Measurements from ENCODE around the gene SSTR1. TPM values are rescaled to one million over a fixed set of nuclear protein-coding genes. Genes with fewer than 3 reads are reported as not detected.

SSTR1 gene
- total RNA-seq, 1 experiment from 2014 or later, result not detected

DNA sequence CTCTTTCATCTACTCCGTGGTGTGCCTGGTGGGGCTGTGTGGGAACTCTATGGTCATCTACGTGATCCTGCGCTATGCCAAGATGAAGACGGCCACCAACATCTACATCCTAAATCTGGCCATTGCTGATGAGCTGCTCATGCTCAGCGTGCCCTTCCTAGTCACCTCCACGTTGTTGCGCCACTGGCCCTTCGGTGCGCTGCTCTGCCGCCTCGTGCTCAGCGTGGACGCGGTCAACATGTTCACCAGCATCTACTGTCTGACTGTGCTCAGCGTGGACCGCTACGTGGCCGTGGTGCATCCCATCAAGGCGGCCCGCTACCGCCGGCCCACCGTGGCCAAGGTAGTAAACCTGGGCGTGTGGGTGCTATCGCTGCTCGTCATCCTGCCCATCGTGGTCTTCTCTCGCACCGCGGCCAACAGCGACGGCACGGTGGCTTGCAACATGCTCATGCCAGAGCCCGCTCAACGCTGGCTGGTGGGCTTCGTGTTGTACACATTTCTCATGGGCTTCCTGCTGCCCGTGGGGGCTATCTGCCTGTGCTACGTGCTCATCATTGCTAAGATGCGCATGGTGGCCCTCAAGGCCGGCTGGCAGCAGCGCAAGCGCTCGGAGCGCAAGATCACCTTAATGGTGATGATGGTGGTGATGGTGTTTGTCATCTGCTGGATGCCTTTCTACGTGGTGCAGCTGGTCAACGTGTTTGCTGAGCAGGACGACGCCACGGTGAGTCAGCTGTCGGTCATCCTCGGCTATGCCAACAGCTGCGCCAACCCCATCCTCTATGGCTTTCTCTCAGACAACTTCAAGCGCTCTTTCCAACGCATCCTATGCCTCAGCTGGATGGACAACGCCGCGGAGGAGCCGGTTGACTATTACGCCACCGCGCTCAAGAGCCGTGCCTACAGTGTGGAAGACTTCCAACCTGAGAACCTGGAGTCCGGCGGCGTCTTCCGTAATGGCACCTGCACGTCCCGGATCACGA lies 2.2 kb downstream of the SSTR1 start:
- Histone ChIP-seq H2AFZ (ENCODE audit: low read depth, low read length, poor library complexity, severe bottlenecking) (no peak overlapping the region), H3K27me3 (ENCODE audit: insufficient read depth, low read length) (no peaks in the 10 kb centered on the region), H3K4me2 (ENCODE audit: low read length) (no peak overlapping the region), H3K9me3 (ENCODE audit: control insufficient read depth in 1 of 2, insufficient read depth in 1 of 2, low read depth in 1 of 2, low read length in 2 of 2) (no peaks in the 10 kb centered on the region), H3K79me2 (ENCODE audit: insufficient read depth, low read length) (no peaks in the 10 kb centered on the region), H4K20me1 (ENCODE audit: insufficient read depth) (no peaks in the 10 kb centered on the region), H3K9ac (ENCODE audit: low read length) (no peak overlapping the region), H3K9me2 (ENCODE audit: insufficient read depth) (no peaks in the 10 kb centered on the region), H3K4me3 (replicated peaks in 1 of 2; ENCODE audit: low read depth in 1 of 2, low read length in 2 of 2) (no peak overlapping the region), H3K4me1 (ENCODE audit: control insufficient read depth in 1 of 2, insufficient read depth in 2 of 2, low read length in 2 of 2) (no peaks in the 10 kb centered on the region), H3K27ac (ENCODE audit: low read depth, low read length) (no peak overlapping the region), H3K36me3 (ENCODE audit: control insufficient read depth in 1 of 2, insufficient read depth in 2 of 2, low read length in 2 of 2) (no peaks in the 10 kb centered on the region)
- ATAC-seq (no peak), DNase-seq (ENCODE audit: low read depth, low spot score) (no peak)
- TF ChIP-seq, protein P1, sequence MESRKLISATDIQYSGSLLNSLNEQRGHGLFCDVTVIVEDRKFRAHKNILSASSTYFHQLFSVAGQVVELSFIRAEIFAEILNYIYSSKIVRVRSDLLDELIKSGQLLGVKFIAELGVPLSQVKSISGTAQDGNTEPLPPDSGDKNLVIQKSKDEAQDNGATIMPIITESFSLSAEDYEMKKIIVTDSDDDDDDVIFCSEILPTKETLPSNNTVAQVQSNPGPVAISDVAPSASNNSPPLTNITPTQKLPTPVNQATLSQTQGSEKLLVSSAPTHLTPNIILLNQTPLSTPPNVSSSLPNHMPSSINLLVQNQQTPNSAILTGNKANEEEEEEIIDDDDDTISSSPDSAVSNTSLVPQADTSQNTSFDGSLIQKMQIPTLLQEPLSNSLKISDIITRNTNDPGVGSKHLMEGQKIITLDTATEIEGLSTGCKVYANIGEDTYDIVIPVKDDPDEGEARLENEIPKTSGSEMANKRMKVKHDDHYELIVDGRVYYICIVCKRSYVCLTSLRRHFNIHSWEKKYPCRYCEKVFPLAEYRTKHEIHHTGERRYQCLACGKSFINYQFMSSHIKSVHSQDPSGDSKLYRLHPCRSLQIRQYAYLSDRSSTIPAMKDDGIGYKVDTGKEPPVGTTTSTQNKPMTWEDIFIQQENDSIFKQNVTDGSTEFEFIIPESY (IDR thresholded peaks at IDR 0.05; ENCODE audit: extremely low read depth, insufficient replicate concordance, low read length), result no peak
- TF ChIP-seq FOSL1 (IDR thresholded peaks at IDR 0.05; ENCODE audit: low read depth) (no peak), ELF1 (IDR thresholded peaks at IDR 0.05; ENCODE audit: borderline replicate concordance, low read depth) (no peak), ZFX (IDR thresholded peaks at IDR 0.05) (no peak), ZNF274 (IDR thresholded peaks at IDR 0.05; ENCODE audit: low read depth, low read length) (no peak), SIN3A (IDR thresholded peaks at IDR 0.05; ENCODE audit: low read depth) (no peak), EGR1 (IDR thresholded peaks at IDR 0.05; ENCODE audit: low read depth) (no peak), SRF (IDR thresholded peaks at IDR 0.05; ENCODE audit: low read depth) (no peak), CEBPB (IDR thresholded peaks at IDR 0.05; ENCODE audit: low read depth) (no peak), TCF7L2 (IDR thresholded peaks at IDR 0.05; ENCODE audit: borderline replicate concordance, extremely low read depth, insufficient read depth, insufficient read length) (no peak), EZH2 (IDR thresholded peaks at IDR 0.05) (no peak), SP1 (IDR thresholded peaks at IDR 0.05; ENCODE audit: low read depth) (no peak)
- TF ChIP-seq, protein P2, sequence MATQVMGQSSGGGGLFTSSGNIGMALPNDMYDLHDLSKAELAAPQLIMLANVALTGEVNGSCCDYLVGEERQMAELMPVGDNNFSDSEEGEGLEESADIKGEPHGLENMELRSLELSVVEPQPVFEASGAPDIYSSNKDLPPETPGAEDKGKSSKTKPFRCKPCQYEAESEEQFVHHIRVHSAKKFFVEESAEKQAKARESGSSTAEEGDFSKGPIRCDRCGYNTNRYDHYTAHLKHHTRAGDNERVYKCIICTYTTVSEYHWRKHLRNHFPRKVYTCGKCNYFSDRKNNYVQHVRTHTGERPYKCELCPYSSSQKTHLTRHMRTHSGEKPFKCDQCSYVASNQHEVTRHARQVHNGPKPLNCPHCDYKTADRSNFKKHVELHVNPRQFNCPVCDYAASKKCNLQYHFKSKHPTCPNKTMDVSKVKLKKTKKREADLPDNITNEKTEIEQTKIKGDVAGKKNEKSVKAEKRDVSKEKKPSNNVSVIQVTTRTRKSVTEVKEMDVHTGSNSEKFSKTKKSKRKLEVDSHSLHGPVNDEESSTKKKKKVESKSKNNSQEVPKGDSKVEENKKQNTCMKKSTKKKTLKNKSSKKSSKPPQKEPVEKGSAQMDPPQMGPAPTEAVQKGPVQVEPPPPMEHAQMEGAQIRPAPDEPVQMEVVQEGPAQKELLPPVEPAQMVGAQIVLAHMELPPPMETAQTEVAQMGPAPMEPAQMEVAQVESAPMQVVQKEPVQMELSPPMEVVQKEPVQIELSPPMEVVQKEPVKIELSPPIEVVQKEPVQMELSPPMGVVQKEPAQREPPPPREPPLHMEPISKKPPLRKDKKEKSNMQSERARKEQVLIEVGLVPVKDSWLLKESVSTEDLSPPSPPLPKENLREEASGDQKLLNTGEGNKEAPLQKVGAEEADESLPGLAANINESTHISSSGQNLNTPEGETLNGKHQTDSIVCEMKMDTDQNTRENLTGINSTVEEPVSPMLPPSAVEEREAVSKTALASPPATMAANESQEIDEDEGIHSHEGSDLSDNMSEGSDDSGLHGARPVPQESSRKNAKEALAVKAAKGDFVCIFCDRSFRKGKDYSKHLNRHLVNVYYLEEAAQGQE (IDR thresholded peaks at IDR 0.05; ENCODE audit: low read depth), result no peak
- TF ChIP-seq, protein P3, sequence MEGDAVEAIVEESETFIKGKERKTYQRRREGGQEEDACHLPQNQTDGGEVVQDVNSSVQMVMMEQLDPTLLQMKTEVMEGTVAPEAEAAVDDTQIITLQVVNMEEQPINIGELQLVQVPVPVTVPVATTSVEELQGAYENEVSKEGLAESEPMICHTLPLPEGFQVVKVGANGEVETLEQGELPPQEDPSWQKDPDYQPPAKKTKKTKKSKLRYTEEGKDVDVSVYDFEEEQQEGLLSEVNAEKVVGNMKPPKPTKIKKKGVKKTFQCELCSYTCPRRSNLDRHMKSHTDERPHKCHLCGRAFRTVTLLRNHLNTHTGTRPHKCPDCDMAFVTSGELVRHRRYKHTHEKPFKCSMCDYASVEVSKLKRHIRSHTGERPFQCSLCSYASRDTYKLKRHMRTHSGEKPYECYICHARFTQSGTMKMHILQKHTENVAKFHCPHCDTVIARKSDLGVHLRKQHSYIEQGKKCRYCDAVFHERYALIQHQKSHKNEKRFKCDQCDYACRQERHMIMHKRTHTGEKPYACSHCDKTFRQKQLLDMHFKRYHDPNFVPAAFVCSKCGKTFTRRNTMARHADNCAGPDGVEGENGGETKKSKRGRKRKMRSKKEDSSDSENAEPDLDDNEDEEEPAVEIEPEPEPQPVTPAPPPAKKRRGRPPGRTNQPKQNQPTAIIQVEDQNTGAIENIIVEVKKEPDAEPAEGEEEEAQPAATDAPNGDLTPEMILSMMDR (IDR thresholded peaks at IDR 0.05 in 2 of 3, conservative IDR thresholded peaks at IDR 0.05 in 1 of 3; ENCODE audit: borderline replicate concordance in 1 of 3, insufficient read depth in 1 of 3, low read depth in 2 of 3, low read length in 2 of 3), result no peak
- TF ChIP-seq, protein P4, sequence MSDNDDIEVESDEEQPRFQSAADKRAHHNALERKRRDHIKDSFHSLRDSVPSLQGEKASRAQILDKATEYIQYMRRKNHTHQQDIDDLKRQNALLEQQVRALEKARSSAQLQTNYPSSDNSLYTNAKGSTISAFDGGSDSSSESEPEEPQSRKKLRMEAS (IDR thresholded peaks at IDR 0.05), result no peak
- TF ChIP-seq, protein P5, sequence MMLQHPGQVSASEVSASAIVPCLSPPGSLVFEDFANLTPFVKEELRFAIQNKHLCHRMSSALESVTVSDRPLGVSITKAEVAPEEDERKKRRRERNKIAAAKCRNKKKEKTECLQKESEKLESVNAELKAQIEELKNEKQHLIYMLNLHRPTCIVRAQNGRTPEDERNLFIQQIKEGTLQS (IDR thresholded peaks at IDR 0.05), result no peak
- POLR2A ChIA-PET, result no interaction called here
- CTCF ChIA-PET, result no interaction called here
- intact Hi-C loops (cut with micrococcal nuclease), result no loop called here
- RAD21 ChIA-PET (ENCODE audit: low non-redundant PET in 1 of 2, low total read pairs in 2 of 2, uncharacterized antibody in 2 of 2, unreplicated experiment in 2 of 2), result no interaction called here
- BruUV-seq (replicated peaks), result no TSS peak

Measured in HCT116 (cell line).